GM21526 (cell line): Measurements from ENCODE around the gene DEFB128.
"Not testable (repeated sequence)": the region's sequence is repeated elsewhere in the genome, so short reads cannot be mapped to it uniquely, and the experiment has no call there.

ENCODE experiments used
- ATAC-seq: cut with Tn5 transposase; IDR thresholded peaks from one replicate; pipeline ENCODE4 v1.9.1; 2021; ENCODE audit warnings: moderate library complexity; ENCODE audit not compliant: unreplicated experiment, low FRiP score

The DEFB128 gene

DNA sequence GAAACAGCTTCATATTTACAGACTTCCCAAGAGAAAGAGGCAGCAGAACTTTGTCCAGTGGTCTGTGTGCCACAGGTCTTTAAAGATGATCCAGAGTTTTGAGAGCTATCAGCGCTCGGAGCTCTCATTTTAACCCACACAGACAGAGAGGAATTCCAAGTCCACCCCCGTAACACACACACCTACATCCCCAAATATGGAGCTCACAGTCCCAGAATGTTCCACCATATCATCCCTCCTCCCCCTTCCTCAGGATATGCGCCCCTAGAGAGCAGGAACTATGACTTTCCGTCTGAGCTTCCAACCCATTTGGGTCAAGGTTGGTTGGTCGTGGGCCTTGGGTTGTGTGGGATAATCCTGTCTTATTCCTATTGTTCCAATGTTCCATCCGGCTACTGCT lies at the start of gene DEFB128:
DEFB128 (minus strand) TSS at position 101 of the 400 bp plus-strand sequence; CDS start at position 13, 88 bp downstream.
- ATAC-seq: no peak

DNA sequence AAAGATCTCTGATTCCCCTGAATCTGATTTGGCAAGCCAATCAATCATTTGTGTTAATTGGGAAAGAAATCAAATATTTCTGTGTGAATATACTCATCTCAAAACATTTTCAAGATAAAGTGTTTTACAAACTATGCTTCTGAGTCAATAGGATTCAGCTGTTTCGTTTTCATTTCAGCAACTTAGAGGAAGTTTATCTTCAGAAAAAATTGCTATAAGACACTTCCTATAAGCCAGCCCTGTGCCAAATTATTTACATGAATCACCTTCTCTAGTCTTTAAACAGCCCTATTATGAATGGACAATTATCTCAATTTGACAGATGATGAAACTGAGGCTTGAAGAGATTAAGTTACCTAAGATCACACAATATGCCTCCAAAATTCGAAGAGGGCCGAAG lies 48.4 kb upstream of the DEFB128 start:
- no peak for ATAC-seq

DNA sequence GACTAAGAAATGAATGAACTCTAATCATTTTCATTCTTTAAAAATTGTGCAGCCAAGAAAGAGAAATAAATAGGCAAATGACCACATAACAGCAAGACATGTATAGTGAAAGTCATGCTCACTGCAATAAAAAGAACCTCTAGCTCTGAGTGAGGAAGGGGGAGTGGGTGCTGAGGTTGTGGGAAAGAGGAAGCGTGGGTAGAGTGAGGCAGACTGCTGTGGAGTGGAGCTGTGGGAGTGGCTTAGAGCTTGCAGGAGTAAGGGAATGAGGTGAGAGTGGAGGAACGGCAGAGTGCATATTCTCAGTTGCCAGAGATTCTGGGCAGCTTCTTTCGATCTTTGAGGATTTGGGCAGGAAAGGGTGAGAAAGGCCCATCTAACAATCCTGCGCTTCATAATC lies 48.0 kb upstream of the DEFB128 start:
- ATAC-seq: no peak

DNA sequence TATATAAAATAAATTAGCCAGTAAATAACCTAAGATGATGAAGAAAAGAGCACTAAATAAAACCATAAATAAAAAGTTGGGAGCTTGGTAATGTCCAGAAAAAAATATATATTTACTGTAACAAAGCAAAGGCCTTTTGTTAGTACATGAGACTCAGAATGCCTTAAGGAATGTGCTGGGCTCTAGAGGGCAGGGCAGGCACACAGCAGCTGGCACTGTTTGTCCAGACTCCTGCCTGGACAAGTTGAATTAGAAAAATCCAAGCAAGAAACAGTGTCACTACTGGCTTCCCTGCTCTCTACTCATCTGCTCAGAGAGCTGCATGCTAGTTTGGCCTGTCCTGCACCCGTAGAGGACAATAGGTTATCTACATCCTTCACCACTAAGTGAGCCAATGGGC lies 46.4 kb upstream of the DEFB128 start:
- no peak for ATAC-seq

DNA sequence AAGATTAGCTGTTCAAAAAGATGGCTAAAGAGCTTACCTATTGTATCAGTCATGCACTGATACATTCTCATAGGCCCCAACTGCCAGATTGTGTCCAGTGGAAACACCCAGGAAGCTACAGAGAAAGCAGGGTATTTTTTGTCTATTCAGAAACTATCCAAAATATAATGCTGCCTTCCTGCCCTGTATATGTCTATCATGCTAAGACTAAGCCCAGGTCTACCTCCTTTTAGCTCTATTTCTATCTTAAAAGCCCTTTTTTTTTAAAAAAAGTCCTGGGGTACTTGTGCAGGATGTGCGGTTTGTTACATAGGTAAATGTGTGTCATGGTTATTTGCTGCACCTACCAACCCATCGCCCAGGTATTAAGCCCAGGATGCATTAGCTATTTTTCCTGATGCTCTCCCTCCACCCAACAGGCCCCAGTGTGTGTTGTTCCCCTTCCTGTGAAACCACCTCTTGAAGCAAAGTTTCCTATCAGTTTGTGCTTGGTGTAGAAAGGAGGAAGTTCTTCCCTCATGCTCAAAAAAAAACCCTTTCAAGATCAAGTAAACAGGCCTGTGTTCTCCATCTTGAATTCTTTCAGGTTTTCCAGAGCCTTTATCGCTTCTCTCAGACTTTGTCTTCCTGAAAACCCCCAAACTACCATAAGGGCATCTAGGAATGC lies 38.1 kb upstream of the DEFB128 start:
- no peak for ATAC-seq

DNA sequence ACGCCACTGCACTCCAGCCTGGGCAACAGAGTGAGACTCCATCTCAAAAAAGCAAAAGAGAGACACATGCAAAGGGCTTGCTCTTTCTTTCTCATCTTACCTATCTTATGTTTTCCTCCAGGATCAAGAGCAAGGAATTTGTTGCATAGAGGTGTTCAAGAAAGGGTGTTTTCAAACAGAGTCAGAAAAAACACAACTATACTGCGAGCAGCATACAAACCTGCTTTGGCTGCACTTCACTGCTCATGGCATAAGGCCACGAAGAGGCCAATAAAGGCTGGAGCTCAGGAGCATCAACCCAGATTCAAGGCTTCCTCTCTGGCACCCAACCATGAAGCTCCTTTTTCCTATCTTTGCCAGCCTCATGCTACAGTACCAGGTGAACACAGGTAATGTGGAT lies 37.4 kb upstream of the DEFB128 start, which contains the start of gene DEFB129:
DEFB129 (plus strand) TSS at position 301 of the 400 bp plus-strand sequence; CDS start at position 332, 31 bp downstream.
- no peak for ATAC-seq

DNA sequence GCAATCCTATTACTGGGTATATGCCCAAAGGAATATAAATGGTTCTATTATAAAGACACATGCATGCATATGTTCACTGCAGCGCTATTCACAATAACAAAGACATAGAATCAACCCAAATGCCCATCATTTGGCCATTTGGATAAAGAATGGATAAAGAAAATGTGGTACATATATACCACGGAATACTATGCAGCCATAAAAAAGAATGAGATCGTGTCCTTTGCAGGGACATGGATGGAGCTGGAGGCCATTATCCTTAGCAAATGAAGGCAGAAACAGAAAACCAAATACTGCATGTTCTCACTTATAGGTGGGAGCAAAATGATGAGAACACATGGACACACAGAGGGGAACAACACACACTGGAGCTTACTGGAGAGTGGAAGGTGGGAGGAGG lies 36.4 kb upstream of the DEFB128 start:
- ATAC-seq: not testable (repeated sequence)

DNA sequence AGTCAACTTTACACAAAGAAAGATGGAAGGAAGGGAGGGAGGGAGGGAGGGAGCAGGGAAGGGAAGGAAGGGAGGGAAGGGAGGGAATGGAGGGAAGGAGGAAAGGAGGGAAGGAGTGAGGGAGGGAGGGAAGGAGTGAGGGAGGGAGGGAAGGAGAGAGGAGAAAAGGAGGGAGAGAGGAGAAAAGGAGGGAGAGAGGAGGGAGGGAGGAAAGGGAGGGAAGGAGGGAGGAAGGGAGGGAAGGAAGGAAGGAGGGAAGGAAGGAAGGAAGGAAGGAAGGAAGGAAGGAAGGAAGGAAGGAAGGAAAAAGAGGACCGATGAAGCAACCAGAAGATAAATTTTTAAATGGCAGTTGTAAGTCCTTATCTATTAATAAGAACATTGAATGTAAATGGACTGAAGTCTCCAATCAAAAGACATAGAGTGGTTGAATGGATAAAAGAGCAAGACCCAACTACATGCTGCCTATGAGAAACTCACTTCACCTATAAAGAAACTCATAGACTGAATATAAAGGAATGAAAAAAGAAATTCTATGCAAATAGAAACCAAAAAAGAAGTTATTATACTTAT lies 31.8 kb upstream of the DEFB128 start:
- no peak for ATAC-seq

DNA sequence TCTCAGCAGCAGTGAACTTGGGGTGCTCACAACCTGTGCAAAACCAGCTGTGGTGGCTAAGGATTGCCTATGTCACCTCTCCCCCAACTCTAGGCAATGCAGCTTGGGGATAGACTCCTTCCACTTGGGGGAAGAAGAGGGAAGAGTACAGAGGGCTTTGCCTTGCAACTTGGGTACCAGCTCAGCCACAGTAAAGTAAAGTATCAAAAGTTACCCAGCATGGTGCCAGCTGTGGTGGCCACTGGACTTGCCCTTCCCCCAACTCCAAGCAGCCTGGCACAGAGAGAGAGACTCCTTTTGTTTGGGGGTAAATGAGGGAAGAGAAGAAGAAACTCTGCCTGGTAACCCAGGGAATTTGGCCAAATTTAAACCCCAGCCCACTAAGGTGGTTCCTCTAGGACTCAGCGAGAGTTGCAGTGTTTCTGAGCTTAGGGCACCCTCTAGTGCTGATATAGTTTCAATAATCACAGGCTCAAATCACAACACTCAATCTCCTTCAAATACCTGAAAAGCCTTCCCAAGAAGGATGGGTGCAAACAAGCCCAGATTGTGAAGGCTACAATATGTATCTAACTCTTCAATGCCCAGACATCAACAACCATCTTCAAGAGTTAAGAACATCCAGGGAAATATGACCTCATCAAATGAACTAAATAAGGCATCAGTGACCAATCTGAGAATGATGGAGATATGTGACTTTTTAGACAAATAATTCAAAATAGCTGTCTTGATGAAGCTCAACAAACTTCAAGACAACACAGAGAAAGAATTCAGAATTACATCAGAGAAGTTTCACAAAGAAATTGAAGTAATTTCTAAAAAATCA lies 30.0 kb upstream of the DEFB128 start:
- no peak for ATAC-seq

DNA sequence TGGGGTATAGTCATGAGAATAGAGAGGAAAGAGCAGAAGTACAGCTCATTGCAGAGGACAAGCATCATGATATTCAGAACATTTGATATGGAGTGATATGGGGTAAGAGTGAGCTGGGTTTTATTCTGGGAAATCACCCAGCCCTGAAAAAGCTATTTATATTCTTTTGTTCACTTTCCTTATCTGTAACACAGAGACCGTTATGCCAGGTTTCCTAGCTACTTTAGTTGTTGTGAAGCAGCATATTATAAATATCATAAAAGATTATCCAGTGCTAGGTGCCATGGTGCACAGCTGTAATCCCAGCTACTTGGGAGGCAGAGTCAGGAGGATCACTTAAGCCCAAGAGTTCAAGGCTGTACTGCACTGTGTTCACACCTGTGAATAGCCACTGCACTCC lies 27.8 kb upstream of the DEFB128 start:
- no peak for ATAC-seq

DNA sequence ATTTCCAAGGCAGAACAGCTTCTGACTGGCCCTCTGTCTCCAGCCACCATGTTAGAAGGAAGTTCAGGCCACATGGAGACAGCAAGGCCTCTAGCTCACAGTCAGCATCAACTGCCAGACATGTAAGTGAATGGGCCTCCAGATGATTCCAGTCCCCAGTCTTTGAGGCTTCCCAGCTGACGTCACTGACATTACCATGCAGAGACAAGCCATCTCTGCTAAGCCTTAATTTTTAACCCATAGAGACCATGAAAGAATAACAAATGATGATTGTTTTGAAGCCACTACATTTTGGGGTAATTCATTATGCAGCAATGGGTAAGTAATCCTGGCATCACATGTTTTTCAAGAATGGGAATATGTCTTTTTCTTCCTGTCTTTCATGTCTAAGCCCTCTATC lies 26.3 kb upstream of the DEFB128 start:
- ATAC-seq: no peak

DNA sequence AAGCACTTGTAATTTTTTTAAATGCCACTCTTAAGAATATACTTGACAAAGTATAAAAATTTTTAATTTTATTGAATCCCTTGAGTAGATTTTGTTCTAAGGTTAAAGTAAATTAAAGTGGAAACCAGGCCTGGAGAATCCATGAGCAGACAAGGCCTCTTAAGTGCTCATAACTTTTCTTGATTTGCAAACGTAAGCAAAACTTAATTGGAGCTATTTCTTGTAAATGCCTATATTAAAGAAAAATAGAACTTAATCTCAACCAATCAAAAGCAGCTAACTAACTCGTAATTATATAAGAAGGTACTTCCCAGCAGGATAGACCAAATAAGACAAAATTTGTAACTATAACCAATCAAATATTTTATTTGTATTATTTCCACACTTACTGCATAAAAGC lies 24.9 kb upstream of the DEFB128 start:
- no peak for ATAC-seq

DNA sequence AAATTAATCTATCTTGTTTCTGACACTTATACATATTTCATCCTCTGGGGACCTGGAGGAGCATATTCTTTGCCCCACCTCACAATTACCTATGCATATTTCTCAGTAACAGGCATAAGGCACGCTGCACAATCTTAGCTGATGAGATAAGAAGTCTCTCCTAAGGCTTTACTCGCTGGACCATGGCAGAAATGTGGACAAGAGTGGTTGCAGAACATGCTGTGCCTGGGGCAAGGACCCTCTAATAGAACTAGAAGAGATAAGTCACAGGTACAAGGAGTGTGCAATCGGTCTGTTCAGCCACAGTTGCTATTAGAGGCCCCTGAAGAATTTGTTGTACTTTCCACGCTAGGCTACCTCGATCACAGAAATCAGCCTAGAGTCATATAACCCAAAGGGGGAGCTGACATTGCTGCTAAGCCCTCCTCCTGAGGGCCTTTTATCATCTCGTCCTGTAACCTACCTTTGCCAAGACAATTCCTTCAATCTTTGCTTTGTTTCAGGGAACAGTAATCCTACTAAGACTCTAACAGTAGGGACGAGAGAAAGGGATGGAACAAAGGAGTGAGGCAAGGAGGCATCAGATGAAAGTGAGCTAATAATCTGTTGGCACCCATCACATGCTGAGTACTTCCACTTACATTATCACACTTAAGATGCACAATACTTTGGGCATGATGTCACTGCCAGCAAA lies 21.4 kb upstream of the DEFB128 start:
- ATAC-seq: no peak

DNA sequence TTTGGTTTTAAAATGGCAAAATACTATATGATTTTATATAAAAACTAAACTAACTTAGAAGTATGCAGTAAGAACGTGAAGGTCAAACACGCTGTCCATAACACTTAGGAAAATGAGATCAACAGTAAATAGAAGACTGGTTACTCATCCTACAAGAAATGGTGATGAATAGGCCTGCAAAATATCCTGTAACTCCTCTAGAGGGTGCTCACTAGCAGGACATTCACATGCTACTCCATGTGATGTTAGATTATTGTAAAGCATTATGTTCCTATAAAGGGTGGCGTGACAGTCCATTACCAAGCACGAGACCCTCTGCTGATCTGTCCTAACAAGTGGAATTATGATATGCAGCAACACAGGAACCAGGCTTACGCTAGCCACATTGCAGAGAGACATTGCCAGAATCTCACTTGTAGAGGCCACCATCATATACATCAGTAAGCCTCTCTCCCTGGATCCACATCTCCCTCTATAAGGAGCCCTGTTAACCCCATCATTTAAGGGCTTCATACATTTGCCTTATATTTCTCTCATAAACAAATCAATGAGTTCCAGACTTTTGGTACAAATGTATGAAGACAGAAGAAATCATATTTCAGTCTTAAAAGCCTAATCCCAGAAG lies 19.5 kb upstream of the DEFB128 start:
- ATAC-seq: no peak

DNA sequence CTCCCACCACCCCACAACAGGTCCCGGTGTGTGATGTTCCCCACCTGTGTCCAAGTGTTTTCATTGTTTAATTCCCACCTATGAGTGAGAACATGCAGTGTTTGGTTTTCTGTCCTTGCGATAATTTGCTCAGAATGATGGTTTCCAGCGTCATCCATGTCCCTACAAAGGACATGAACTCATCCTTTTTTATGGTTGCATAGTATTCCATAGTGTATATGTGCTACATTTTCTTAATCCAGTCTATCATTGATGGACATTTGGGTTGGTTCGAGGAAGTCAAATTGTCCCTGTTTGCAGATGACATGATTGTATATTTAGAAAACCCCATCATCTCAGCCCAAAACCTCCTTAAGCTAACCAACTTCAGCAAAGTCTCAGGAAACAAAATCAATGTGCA lies 14.1 kb upstream of the DEFB128 start:
- ATAC-seq: not testable (repeated sequence)

DNA sequence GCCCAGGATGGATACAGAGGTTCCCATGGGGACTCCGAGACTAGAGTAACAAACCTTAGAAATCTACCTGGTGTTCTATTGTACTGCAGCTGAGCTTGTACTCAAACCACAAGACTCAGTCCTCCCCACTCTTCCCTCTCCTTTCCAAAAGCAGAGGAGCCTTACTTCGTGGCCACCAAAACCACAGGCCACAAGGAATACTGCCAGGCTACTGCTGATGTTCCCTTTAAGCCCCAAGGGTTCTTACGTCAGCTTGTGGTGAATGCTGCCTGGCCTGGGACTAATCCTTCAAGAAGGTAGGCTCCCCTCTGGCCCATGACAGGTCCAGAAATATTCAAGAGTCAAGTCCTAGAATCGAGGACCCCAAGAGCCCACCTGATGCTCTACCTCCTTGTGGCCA lies 10.5 kb upstream of the DEFB128 start:
- no peak for ATAC-seq

DNA sequence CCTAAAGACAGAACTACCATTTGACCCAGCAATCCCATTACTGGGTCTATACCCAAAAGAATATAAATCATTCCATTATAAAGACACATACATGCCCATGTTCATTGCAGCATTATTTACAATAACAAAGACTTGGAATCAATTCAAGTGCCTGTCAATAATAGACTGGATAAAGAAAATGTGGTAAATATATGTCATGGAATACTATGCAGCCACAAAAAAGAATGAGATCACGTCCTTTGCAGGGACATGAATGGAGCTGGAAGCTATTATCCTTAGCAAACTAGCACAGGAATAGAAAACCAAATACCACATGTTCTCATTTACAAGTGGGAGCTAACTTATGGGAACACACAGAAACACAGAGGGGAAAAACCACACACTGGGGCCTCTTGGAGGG lies 8.7 kb upstream of the DEFB128 start:
- no peak for ATAC-seq

DNA sequence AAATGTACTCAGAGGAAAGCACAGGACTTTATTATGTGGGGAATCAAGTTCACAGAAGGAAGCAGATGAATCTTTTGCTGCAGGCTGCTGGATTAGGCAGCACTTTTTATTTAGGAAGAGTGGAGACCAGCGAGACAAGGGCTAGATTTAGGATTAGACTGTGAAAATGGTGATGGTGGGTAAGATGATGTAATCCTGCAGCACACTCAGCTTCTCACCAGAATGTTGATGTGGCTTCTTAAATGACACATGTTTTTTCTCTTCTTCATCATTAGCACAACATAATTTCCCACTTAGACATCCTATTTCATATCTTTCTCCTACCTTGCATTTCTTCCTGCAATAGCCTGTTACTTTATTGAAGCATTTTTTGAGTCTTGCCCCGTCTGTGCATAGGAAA lies 1.8 kb downstream of the DEFB128 start:
- ATAC-seq: no peak

DNA sequence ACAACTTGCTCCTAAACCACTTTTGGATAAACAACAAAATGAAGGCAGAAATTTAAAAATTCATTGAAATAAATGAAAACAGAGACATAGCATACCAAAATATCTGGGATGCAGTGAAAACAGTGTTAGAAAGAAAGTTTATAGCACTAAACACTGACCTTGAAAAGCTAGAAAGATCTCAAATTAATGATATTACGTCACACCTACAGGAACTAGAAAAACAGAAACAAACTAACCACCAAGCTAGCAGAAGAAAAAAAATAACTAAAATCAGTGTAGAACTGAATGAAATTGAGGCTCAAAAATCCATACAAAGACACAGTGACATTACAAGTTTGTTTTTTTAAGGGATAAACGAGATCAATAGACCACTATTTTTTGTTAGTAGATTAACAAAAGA lies 5.2 kb downstream of the DEFB128 start:
- no peak for ATAC-seq

DNA sequence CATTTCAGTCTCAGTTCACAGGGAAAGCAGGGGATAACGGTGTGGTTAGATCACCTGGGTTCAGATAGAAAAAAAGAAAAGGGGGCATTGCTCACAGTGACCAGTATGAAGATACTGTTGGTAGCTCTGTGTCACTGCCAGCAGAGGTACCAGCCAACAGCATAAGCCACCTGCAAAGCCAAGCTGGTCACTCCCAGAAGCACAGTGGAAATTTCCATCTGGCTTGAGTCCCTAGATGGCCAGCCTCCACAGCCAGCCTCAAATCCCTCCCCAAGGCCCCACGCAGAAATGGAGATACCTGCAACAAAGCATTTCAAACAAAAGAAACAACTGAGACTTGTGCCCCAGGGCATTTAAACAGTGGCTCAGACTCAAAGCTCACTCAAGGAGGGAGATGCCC lies 20.6 kb downstream of the DEFB128 start:
- ATAC-seq: no peak

DNA sequence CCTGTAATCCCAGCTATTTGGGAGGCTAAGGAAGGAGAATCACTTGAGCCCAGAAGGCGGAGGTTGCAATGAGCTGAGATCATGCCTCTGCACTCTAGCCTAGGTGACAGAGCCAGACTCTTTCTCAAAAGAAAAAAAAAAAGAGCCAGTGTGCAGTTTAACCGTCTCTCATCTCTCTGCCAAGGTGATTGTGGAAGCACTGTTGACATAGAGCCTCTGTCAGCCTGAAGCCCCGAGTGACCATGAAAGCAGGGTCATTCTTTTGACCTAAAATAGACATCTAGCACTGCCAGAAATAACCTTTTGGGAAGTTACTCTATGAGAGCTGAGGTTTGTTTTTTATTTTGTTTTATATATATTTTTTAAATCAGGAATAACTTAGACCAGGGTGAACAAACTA lies 24.9 kb downstream of the DEFB128 start:
- ATAC-seq: no peak
